GM12874 (cell line): ENCODE data around the gene C2CD2L.

ENCODE experiments used
- CTCF ChIP-seq: IDR thresholded peaks from 2 replicates; pipeline ENCODE4 v1.5.1; 2011; ENCODE audit warnings: low read depth, mild to moderate bottlenecking, control low read depth, low read length, moderate library complexity; ENCODE audit not compliant: insufficient read depth

Gene C2CD2L

GRCh38 chr11:119089319-119089718, 17.8 kb upstream of the C2CD2L start:
- TF ChIP-seq CTCF = no peak

GRCh38 chr11:119091178-119091577, 16.0 kb upstream of the C2CD2L start:
- TF ChIP-seq CTCF = no peak

- no peak for TF ChIP-seq CTCF
Observed at GRCh38 chr11:119091966-119092879, 14.9 kb upstream of the C2CD2L start.

GRCh38 chr11:119092880-119093842, 14.0 kb upstream of the C2CD2L start:
- no peak for TF ChIP-seq CTCF

- TF ChIP-seq CTCF = no peak
Observed at GRCh38 chr11:119093942-119094815, 13.0 kb upstream of the C2CD2L start.

- TF ChIP-seq CTCF = peak; percentile 80
Observed at GRCh38 chr11:119094816-119095065, 12.4 kb upstream of the C2CD2L start.
